H1 (cell line): ENCODE measurements around the gene ANAPC2. TPM values are rescaled to one million over a fixed set of nuclear protein-coding genes. Genes with fewer than 3 reads are reported as not detected.

ENCODE experiments used
- CTCF ChIA-PET: fragments of 300-600 bp; sonication (Branson Sonifier 250); formaldehyde crosslinking; loops from one replicate; lab custom pipeline; 2021; ENCODE audit not compliant: partially characterized antibody; lab: Charles Lee
- POLR2A ChIA-PET: fragments of 300-600 bp; sonication (Branson Sonifier 250); formaldehyde crosslinking; loops from one replicate; lab custom pipeline; 2021; ENCODE audit warnings: inconsistent platforms; ENCODE audit not compliant: partially characterized antibody; lab: Charles Lee
- DNase-seq, 2 experiments: peaks; one replicate each; pipeline versions ENCODE4 v3.0.0 to v3.0.0-alpha.2; 2010 to 2022; ENCODE audit warnings: low spot score in 2 of 2, low read depth in 1 of 2, mixed read lengths in 1 of 2
- FAIRE-seq: peaks from 2 replicates; lab custom pipeline; 2011; peaks lifted over from hg19 to GRCh38; lab: Jason Lieb, UNC
- H2AFZ ChIP-seq: 2 replicates; pipeline ENCODE4 v1.8.1; 2012; ENCODE audit warnings: low read length, inconsistent platforms
- H2AK5ac ChIP-seq: 2 replicates; pipeline ENCODE4 v1.6.1; 2013; ENCODE audit warnings: low read depth, low read length
- H2BK120ac ChIP-seq: replicated peaks from 2 replicates; pipeline ENCODE3; 2013; ENCODE audit warnings: low read depth, low read length, inconsistent platforms
- H2BK12ac ChIP-seq: 2 replicates; pipeline ENCODE4 v1.6.1; 2013; ENCODE audit warnings: low read depth, low read length
- H2BK15ac ChIP-seq: 2 replicates; pipeline ENCODE4 v1.6.1; 2013; ENCODE audit warnings: low read length
- H2BK20ac ChIP-seq: 2 replicates; pipeline ENCODE4 v1.6.1; 2013; ENCODE audit warnings: low read length
- H2BK5ac ChIP-seq: 2 replicates; pipeline ENCODE4 v1.6.1; 2013; ENCODE audit warnings: low read depth, low read length
- H3K14ac ChIP-seq: 2 replicates; pipeline ENCODE4 v1.6.1; 2013; ENCODE audit warnings: inconsistent platforms; ENCODE audit not compliant: insufficient read length
- H3K18ac ChIP-seq: 2 replicates; pipeline ENCODE4 v1.6.1; 2013; ENCODE audit warnings: low read length; ENCODE audit errors: extremely low read depth
- H3K23ac ChIP-seq: 2 replicates; pipeline ENCODE4 v1.6.1; 2013; ENCODE audit warnings: inconsistent platforms; ENCODE audit not compliant: insufficient read length
- H3K23me2 ChIP-seq: 2 replicates; pipeline ENCODE4 v1.6.1; 2013; ENCODE audit warnings: low read depth, low read length
- H3K27ac ChIP-seq: 2 replicates; pipeline ENCODE4 v1.6.1; 2011; ENCODE audit warnings: low read depth, low read length, inconsistent platforms
- H3K27me3 ChIP-seq, 4 experiments: replicated peaks in 1 of 4; 1 replicate in 1 of 4; 2 replicates in 3 of 4; pipeline versions ENCODE4 v1.6.1 to v1.8.1; 2011 to 2013; ENCODE audit warnings: low read length in 3 of 4, mild to moderate bottlenecking in 3 of 4, inconsistent platforms in 2 of 4, mixed read lengths in 2 of 4, moderate library complexity in 1 of 4; ENCODE audit not compliant: control insufficient read depth in 3 of 4, insufficient read depth in 3 of 4; ENCODE audit errors: extremely low read depth in 1 of 4
- H3K36me3 ChIP-seq, 4 experiments: 2 replicates each; pipeline versions ENCODE4 v1.6.1 to v1.8.1; 2011 to 2013; ENCODE audit warnings: mild to moderate bottlenecking in 4 of 4, low read length in 3 of 4, moderate library complexity in 2 of 4, control low read depth in 1 of 4, inconsistent platforms in 1 of 4; ENCODE audit not compliant: insufficient read depth in 4 of 4, control insufficient read depth in 2 of 4
- H3K4ac ChIP-seq: replicated peaks from 2 replicates; pipeline ENCODE3; 2013; ENCODE audit warnings: low read length, low read depth, mixed read lengths, inconsistent platforms; ENCODE audit not compliant: insufficient read length
- H3K4me1 ChIP-seq, 4 experiments: replicated peaks in 1 of 4; 1 replicate in 1 of 4; 2 replicates in 3 of 4; pipeline versions ENCODE4 v1.6.1 to v1.8.1; 2011 to 2013; ENCODE audit warnings: low read length in 3 of 4, inconsistent platforms in 2 of 4, mixed read lengths in 1 of 4; ENCODE audit not compliant: insufficient read depth in 4 of 4, control insufficient read depth in 3 of 4
- H3K4me2 ChIP-seq, 2 experiments: 2 replicates each; pipeline versions ENCODE4 v1.6.1 to v1.8.1; 2011 to 2013; ENCODE audit warnings: low read depth in 2 of 2, low read length in 2 of 2, control low read depth in 1 of 2, inconsistent platforms in 1 of 2, mild to moderate bottlenecking in 1 of 2; ENCODE audit not compliant: insufficient read depth in 1 of 2
- H3K4me3 ChIP-seq, 4 experiments: fragments of 200-600, 300-600 bp in 1 of 4; sonication (generic), shearing (Covaris generic), sonication (Bioruptor Twin) in 1 of 4; 2 replicates each; pipeline versions ENCODE4 v1.5.1 to v1.8.1; 2011 to 2016; ENCODE audit warnings: low read length in 4 of 4, low read depth in 3 of 4, control low read depth in 2 of 4, inconsistent platforms in 2 of 4, mild to moderate bottlenecking in 2 of 4, mixed read lengths in 1 of 4, moderate library complexity in 1 of 4; ENCODE audit not compliant: insufficient read depth in 2 of 4; ENCODE audit errors: extremely low read depth in 1 of 4
- H3K56ac ChIP-seq: replicated peaks from 2 replicates; pipeline ENCODE3; 2013; ENCODE audit warnings: low read depth, mild to moderate bottlenecking, mixed read lengths, low read length, inconsistent platforms; ENCODE audit not compliant: insufficient read length
- H3K79me1 ChIP-seq: 2 replicates; pipeline ENCODE4 v1.6.1; 2013; ENCODE audit warnings: low read depth, low read length, control low read depth
- H3K79me2 ChIP-seq, 2 experiments: 2 replicates each; pipeline versions ENCODE4 v1.6.1 to v1.8.1; 2012 to 2013; ENCODE audit warnings: low read length in 2 of 2, mild to moderate bottlenecking in 2 of 2, inconsistent platforms in 1 of 2; ENCODE audit not compliant: insufficient read depth in 2 of 2, control insufficient read depth in 1 of 2
- H3K9ac ChIP-seq, 4 experiments: replicated peaks in 1 of 4; 1 replicate in 1 of 4; 2 replicates in 3 of 4; pipeline versions ENCODE4 v1.6.1 to v1.8.1; 2011 to 2013; ENCODE audit warnings: low read depth in 3 of 4, low read length in 3 of 4, control low read depth in 2 of 4, mild to moderate bottlenecking in 2 of 4, moderate library complexity in 2 of 4, inconsistent platforms in 1 of 4; ENCODE audit errors: extremely low read depth in 1 of 4
- H3K9me3 ChIP-seq, 2 experiments: 2 replicates each; pipeline versions ENCODE4 v1.6.1 to v1.8.1; 2012 to 2013; ENCODE audit warnings: mild to moderate bottlenecking in 2 of 2, moderate library complexity in 2 of 2, control low read depth in 1 of 2, inconsistent platforms in 1 of 2, low read depth in 1 of 2, low read length in 1 of 2, mixed read lengths in 1 of 2; ENCODE audit not compliant: insufficient read depth in 2 of 2
- H4K20me1 ChIP-seq, 2 experiments: replicated peaks in 1 of 2; 2 replicates each; pipeline versions ENCODE3 to v1.8.1; 2011 to 2013; ENCODE audit warnings: inconsistent platforms in 2 of 2, low read length in 2 of 2, mild to moderate bottlenecking in 1 of 2; ENCODE audit not compliant: insufficient read depth in 2 of 2, control insufficient read depth in 1 of 2
- H4K5ac ChIP-seq: 2 replicates; pipeline ENCODE4 v1.6.1; 2013; ENCODE audit warnings: low read length, low read depth, mixed read lengths, inconsistent platforms; ENCODE audit not compliant: insufficient read length
- H4K8ac ChIP-seq: 2 replicates; pipeline ENCODE4 v1.8.0; 2013; ENCODE audit warnings: mild to moderate bottlenecking, moderate library complexity, low read length, inconsistent platforms; ENCODE audit not compliant: insufficient read depth; ENCODE audit errors: extremely low read depth
- H4K91ac ChIP-seq: replicated peaks from 2 replicates; pipeline ENCODE3; 2013; ENCODE audit warnings: low read length, mixed read lengths, inconsistent platforms; ENCODE audit not compliant: insufficient read length
- ASH2L ChIP-seq: fragments of 200-600, 300-600 bp; sonication (generic); IDR thresholded peaks from one replicate; pipeline ENCODE4 v1.7.1; 2017; ENCODE audit warnings: low read length
- EGR1 ChIP-seq: IDR thresholded peaks from 2 replicates; pipeline ENCODE4 v1.6.1; 2011; ENCODE audit warnings: low read depth, low read length, borderline replicate concordance
- POLR2AphosphoS5 ChIP-seq: IDR thresholded peaks from 2 replicates; pipeline ENCODE4 v1.6.1; 2011; ENCODE audit warnings: low read depth, low read length
- POU5F1 ChIP-seq: IDR thresholded peaks from 2 replicates; pipeline ENCODE4 v1.6.1; 2011; ENCODE audit warnings: low read depth, mild to moderate bottlenecking, low read length, moderate library complexity
- RXRA ChIP-seq: IDR thresholded peaks from 2 replicates; pipeline ENCODE4 v1.6.1; 2011; ENCODE audit warnings: low read depth, mild to moderate bottlenecking, low read length, moderate library complexity; ENCODE audit not compliant: insufficient read depth
- SIX5 ChIP-seq: IDR thresholded peaks from 2 replicates; pipeline ENCODE4 v1.6.1; 2011; ENCODE audit warnings: mild to moderate bottlenecking, low read depth, low read length
- SRF ChIP-seq: IDR thresholded peaks from 2 replicates; pipeline ENCODE4 v1.6.1; 2011; ENCODE audit warnings: mild to moderate bottlenecking, low read depth, low read length, moderate library complexity
- WGBS, 2 experiments: shearing (Covaris generic) in 1 of 2; methylation state at CpG; one replicate each; pipeline versions ENCODE4 v1.1.6 to v1.1.7; 2013 to 2015; ENCODE audit warnings: low lambda C conversion rate in 2 of 2, mixed read lengths in 2 of 2, inconsistent platforms in 1 of 2, low coverage in 1 of 2, missing lambda C conversion rate in 1 of 2; ENCODE audit not compliant: insufficient replicate concordance in 2 of 2, insufficient coverage in 1 of 2, insufficient read length in 1 of 2; ENCODE audit errors: extremely low coverage in 1 of 2, missing lambda C conversion rate in 1 of 2; 5-methylcytosine and 5-hydroxymethylcytosine counted together
- polyA plus RNA-seq, 7 experiments: library from polyadenylated mRNA; depleted of rRNA in 3 of 7; stranded (reverse) in 5 of 7; unstranded in 2 of 7; fragments of >200 nt in 5 of 7; fragments of 200-250 nt in 2 of 7; gene quantifications; 1 replicate in 5 of 7; 2 replicates in 1 of 7; 4 replicates in 1 of 7; pipeline versions ENCODE4 v1.2.1 to v1.2.3, GENCODE V29; 2011 to 2013; ENCODE audit warnings: missing spikeins in 2 of 7, mixed read lengths in 2 of 7
- total RNA-seq: library from RNA; stranded (reverse); fragmentation: NEBNext Ultra II Directional; extraction: Animal tissue kit (Norgen Biotek cat#: 25700); gene quantifications from 2 replicates; pipeline ENCODE4 v1.2.1, GENCODE V29; 2021
- TF ChIP-seq, protein P1 (sequence below): IDR thresholded peaks from 2 replicates; pipeline ENCODE4 v1.6.1; 2012; ENCODE audit warnings: low read length, inconsistent platforms
- TF ChIP-seq, protein P2 (sequence below): IDR thresholded peaks from 2 replicates; pipeline ENCODE4 v1.6.1; 2011; ENCODE audit warnings: low read length, improper control_type of control experiment

Gene ANAPC2
- total and polyA plus RNA-seq, 2 of the 8 experiments (the other 6 are each of a cell fraction or from before 2014, with no cell fraction given) = 30.2 to 37.7 TPM

DNA sequence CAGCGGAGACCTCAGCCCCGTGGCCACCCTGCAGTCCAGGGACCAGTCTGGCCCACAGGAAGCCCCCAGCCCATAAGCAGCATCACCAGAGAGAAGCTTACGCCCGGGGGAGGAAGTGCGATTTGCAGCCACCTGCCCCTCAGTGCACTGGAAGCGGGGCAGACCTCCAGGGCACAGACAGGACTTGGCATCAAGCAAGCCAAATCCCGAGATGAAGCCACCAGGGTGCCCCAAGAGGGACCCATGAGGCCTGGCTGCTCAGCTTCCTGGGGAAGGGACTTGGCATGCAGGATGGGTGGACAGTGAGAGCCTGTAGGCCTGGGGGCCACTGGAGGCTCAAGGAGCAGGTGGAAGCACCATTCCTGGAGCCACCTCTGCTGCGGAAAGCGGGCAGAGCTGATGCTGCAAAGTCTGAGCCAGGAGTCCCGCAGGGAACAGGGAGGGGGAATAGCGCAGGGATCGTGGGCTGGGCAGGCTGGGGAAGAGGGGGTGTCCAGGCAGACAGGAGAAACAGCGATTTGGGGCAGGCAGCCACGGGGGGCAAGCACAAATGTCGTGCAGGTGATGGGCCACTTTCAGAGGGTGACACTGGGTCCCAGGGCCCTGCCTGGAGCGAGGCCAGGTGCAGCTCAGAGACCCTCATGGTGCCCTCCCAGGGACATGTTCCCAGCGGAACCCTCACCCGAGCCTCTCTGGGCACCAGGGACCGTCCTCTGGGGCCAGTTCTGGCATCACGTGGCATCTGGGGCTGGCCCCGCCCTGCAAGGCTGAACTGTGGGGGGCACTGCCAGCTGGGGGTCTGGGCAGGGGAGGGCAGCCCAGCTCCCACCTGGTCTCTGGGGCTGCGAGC, 21.8 kb downstream of the ANAPC2 start:
- Histone ChIP-seq H3K23me2 (peaks cover 20% of the 10 kb centered on the region; the same call in 1 of the 2 replicates), H4K8ac (no peak overlapping the region), H2BK5ac (no peak overlapping the region), H2BK20ac (no peak overlapping the region), H2AFZ (no peak overlapping the region), H3K23ac (no peak overlapping the region), H3K18ac (no peak overlapping the region), H3K14ac (no peak overlapping the region), H3K4me3 (no peak overlapping the region), H3K4me2 (no peak overlapping the region), H3K79me1 (no peaks in the 10 kb centered on the region; the same call in 1 of the 2 replicates), H3K9me3 (no peaks in the 10 kb centered on the region), H3K27me3 (peaks cover 61 to 100% (median 89%) of the 10 kb centered on the region in 4 experiments), H3K27ac (no peak overlapping the region), H3K4me1 (peaks cover 0 to 23% (median 17%) of the 10 kb centered on the region in 4 experiments; a peak in 6 of 7 replicates), H3K36me3 (no peaks in the 10 kb centered on the region; a peak in 1 of 8 replicates), H3K9ac (no peak overlapping the region), H2AK5ac (no peak overlapping the region), H4K20me1 (peaks cover 0 to 13% of the 10 kb centered on the region in 2 experiments), H3K4ac (no peak overlapping the region), H4K91ac (no peak overlapping the region), H4K5ac (no peak overlapping the region), H3K56ac (no peak overlapping the region), H2BK15ac (no peak overlapping the region), H2BK120ac (no peak overlapping the region), H3K79me2 (no peaks in the 10 kb centered on the region), H2BK12ac (no peak overlapping the region)
- DNase-seq (no peak), FAIRE-seq (no peak)
- CTCF ChIA-PET = interaction anchor here (0.6 to 1.2 kb wide), 4 partner anchors 8 to 103 kb away, joined by 3 to 4 read pairs (median 4); no protein-coding TSS in a partner anchor
- POLR2A ChIA-PET = interaction anchor here (0.9 to 1.7 kb wide), 6 partner anchors 9 to 78 kb away, joined by 3 to 6 read pairs (median 4); partner anchors contain the start of gene GRIN1
- 83% methylated on average over 21 of the region's 22 CpGs; no CpG with 5 or more reads in 1 of the 2 experiments for WGBS, 2 experiments
- TF ChIP-seq EGR1 (no peak), POU5F1 (no peak), POLR2AphosphoS5 (no peak), RXRA (no peak), SRF (no peak), ASH2L (no peak), SIX5 (no peak)
- TF ChIP-seq, protein P1, sequence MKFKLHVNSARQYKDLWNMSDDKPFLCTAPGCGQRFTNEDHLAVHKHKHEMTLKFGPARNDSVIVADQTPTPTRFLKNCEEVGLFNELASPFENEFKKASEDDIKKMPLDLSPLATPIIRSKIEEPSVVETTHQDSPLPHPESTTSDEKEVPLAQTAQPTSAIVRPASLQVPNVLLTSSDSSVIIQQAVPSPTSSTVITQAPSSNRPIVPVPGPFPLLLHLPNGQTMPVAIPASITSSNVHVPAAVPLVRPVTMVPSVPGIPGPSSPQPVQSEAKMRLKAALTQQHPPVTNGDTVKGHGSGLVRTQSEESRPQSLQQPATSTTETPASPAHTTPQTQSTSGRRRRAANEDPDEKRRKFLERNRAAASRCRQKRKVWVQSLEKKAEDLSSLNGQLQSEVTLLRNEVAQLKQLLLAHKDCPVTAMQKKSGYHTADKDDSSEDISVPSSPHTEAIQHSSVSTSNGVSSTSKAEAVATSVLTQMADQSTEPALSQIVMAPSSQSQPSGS = no peak
- TF ChIP-seq, protein P2, sequence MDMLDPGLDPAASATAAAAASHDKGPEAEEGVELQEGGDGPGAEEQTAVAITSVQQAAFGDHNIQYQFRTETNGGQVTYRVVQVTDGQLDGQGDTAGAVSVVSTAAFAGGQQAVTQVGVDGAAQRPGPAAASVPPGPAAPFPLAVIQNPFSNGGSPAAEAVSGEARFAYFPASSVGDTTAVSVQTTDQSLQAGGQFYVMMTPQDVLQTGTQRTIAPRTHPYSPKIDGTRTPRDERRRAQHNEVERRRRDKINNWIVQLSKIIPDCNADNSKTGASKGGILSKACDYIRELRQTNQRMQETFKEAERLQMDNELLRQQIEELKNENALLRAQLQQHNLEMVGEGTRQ = no peak
